H1 (cell line): ENCODE measurements around the gene CIRBP. TPM values are rescaled to one million over a fixed set of nuclear protein-coding genes. Genes with fewer than 3 reads are reported as not detected.

ENCODE experiments used
- CTCF ChIA-PET: fragments of 300-600 bp; sonication (Branson Sonifier 250); formaldehyde crosslinking; loops from one replicate; lab custom pipeline; 2021; ENCODE audit not compliant: partially characterized antibody; lab: Charles Lee
- POLR2A ChIA-PET: fragments of 300-600 bp; sonication (Branson Sonifier 250); formaldehyde crosslinking; loops from one replicate; lab custom pipeline; 2021; ENCODE audit warnings: inconsistent platforms; ENCODE audit not compliant: partially characterized antibody; lab: Charles Lee
- DNase-seq, 2 experiments: peaks; one replicate each; pipeline versions ENCODE4 v3.0.0 to v3.0.0-alpha.2; 2010 to 2022; ENCODE audit warnings: low spot score in 2 of 2, low read depth in 1 of 2, mixed read lengths in 1 of 2
- FAIRE-seq: peaks from 2 replicates; lab custom pipeline; 2011; peaks lifted over from hg19 to GRCh38; lab: Jason Lieb, UNC
- H2AFZ ChIP-seq: 2 replicates; pipeline ENCODE4 v1.8.1; 2012; ENCODE audit warnings: low read length, inconsistent platforms
- H2AK5ac ChIP-seq: 2 replicates; pipeline ENCODE4 v1.6.1; 2013; ENCODE audit warnings: low read depth, low read length
- H2BK120ac ChIP-seq: replicated peaks from 2 replicates; pipeline ENCODE3; 2013; ENCODE audit warnings: low read depth, low read length, inconsistent platforms
- H2BK12ac ChIP-seq: 2 replicates; pipeline ENCODE4 v1.6.1; 2013; ENCODE audit warnings: low read depth, low read length
- H2BK15ac ChIP-seq: 2 replicates; pipeline ENCODE4 v1.6.1; 2013; ENCODE audit warnings: low read length
- H2BK20ac ChIP-seq: 2 replicates; pipeline ENCODE4 v1.6.1; 2013; ENCODE audit warnings: low read length
- H2BK5ac ChIP-seq: 2 replicates; pipeline ENCODE4 v1.6.1; 2013; ENCODE audit warnings: low read depth, low read length
- H3K14ac ChIP-seq: 2 replicates; pipeline ENCODE4 v1.6.1; 2013; ENCODE audit warnings: inconsistent platforms; ENCODE audit not compliant: insufficient read length
- H3K18ac ChIP-seq: 2 replicates; pipeline ENCODE4 v1.6.1; 2013; ENCODE audit warnings: low read length; ENCODE audit errors: extremely low read depth
- H3K23ac ChIP-seq: 2 replicates; pipeline ENCODE4 v1.6.1; 2013; ENCODE audit warnings: inconsistent platforms; ENCODE audit not compliant: insufficient read length
- H3K23me2 ChIP-seq: 2 replicates; pipeline ENCODE4 v1.6.1; 2013; ENCODE audit warnings: low read depth, low read length
- H3K27ac ChIP-seq: 2 replicates; pipeline ENCODE4 v1.6.1; 2011; ENCODE audit warnings: low read depth, low read length, inconsistent platforms
- H3K27me3 ChIP-seq, 4 experiments: replicated peaks in 1 of 4; 1 replicate in 1 of 4; 2 replicates in 3 of 4; pipeline versions ENCODE4 v1.6.1 to v1.8.1; 2011 to 2013; ENCODE audit warnings: low read length in 3 of 4, mild to moderate bottlenecking in 3 of 4, inconsistent platforms in 2 of 4, mixed read lengths in 2 of 4, moderate library complexity in 1 of 4; ENCODE audit not compliant: control insufficient read depth in 3 of 4, insufficient read depth in 3 of 4; ENCODE audit errors: extremely low read depth in 1 of 4
- H3K36me3 ChIP-seq, 4 experiments: 2 replicates each; pipeline versions ENCODE4 v1.6.1 to v1.8.1; 2011 to 2013; ENCODE audit warnings: mild to moderate bottlenecking in 4 of 4, low read length in 3 of 4, moderate library complexity in 2 of 4, control low read depth in 1 of 4, inconsistent platforms in 1 of 4; ENCODE audit not compliant: insufficient read depth in 4 of 4, control insufficient read depth in 2 of 4
- H3K4ac ChIP-seq: replicated peaks from 2 replicates; pipeline ENCODE3; 2013; ENCODE audit warnings: low read length, low read depth, mixed read lengths, inconsistent platforms; ENCODE audit not compliant: insufficient read length
- H3K4me1 ChIP-seq, 4 experiments: replicated peaks in 1 of 4; 1 replicate in 1 of 4; 2 replicates in 3 of 4; pipeline versions ENCODE4 v1.6.1 to v1.8.1; 2011 to 2013; ENCODE audit warnings: low read length in 3 of 4, inconsistent platforms in 2 of 4, mixed read lengths in 1 of 4; ENCODE audit not compliant: insufficient read depth in 4 of 4, control insufficient read depth in 3 of 4
- H3K4me2 ChIP-seq, 2 experiments: 2 replicates each; pipeline versions ENCODE4 v1.6.1 to v1.8.1; 2011 to 2013; ENCODE audit warnings: low read depth in 2 of 2, low read length in 2 of 2, control low read depth in 1 of 2, inconsistent platforms in 1 of 2, mild to moderate bottlenecking in 1 of 2; ENCODE audit not compliant: insufficient read depth in 1 of 2
- H3K4me3 ChIP-seq, 4 experiments: fragments of 200-600, 300-600 bp in 1 of 4; sonication (generic), shearing (Covaris generic), sonication (Bioruptor Twin) in 1 of 4; 2 replicates each; pipeline versions ENCODE4 v1.5.1 to v1.8.1; 2011 to 2016; ENCODE audit warnings: low read length in 4 of 4, low read depth in 3 of 4, control low read depth in 2 of 4, inconsistent platforms in 2 of 4, mild to moderate bottlenecking in 2 of 4, mixed read lengths in 1 of 4, moderate library complexity in 1 of 4; ENCODE audit not compliant: insufficient read depth in 2 of 4; ENCODE audit errors: extremely low read depth in 1 of 4
- H3K56ac ChIP-seq: replicated peaks from 2 replicates; pipeline ENCODE3; 2013; ENCODE audit warnings: low read depth, mild to moderate bottlenecking, mixed read lengths, low read length, inconsistent platforms; ENCODE audit not compliant: insufficient read length
- H3K79me1 ChIP-seq: 2 replicates; pipeline ENCODE4 v1.6.1; 2013; ENCODE audit warnings: low read depth, low read length, control low read depth
- H3K79me2 ChIP-seq, 2 experiments: 2 replicates each; pipeline versions ENCODE4 v1.6.1 to v1.8.1; 2012 to 2013; ENCODE audit warnings: low read length in 2 of 2, mild to moderate bottlenecking in 2 of 2, inconsistent platforms in 1 of 2; ENCODE audit not compliant: insufficient read depth in 2 of 2, control insufficient read depth in 1 of 2
- H3K9ac ChIP-seq, 4 experiments: replicated peaks in 1 of 4; 1 replicate in 1 of 4; 2 replicates in 3 of 4; pipeline versions ENCODE4 v1.6.1 to v1.8.1; 2011 to 2013; ENCODE audit warnings: low read depth in 3 of 4, low read length in 3 of 4, control low read depth in 2 of 4, mild to moderate bottlenecking in 2 of 4, moderate library complexity in 2 of 4, inconsistent platforms in 1 of 4; ENCODE audit errors: extremely low read depth in 1 of 4
- H3K9me3 ChIP-seq, 2 experiments: 2 replicates each; pipeline versions ENCODE4 v1.6.1 to v1.8.1; 2012 to 2013; ENCODE audit warnings: mild to moderate bottlenecking in 2 of 2, moderate library complexity in 2 of 2, control low read depth in 1 of 2, inconsistent platforms in 1 of 2, low read depth in 1 of 2, low read length in 1 of 2, mixed read lengths in 1 of 2; ENCODE audit not compliant: insufficient read depth in 2 of 2
- H4K20me1 ChIP-seq, 2 experiments: replicated peaks in 1 of 2; 2 replicates each; pipeline versions ENCODE3 to v1.8.1; 2011 to 2013; ENCODE audit warnings: inconsistent platforms in 2 of 2, low read length in 2 of 2, mild to moderate bottlenecking in 1 of 2; ENCODE audit not compliant: insufficient read depth in 2 of 2, control insufficient read depth in 1 of 2
- H4K5ac ChIP-seq: 2 replicates; pipeline ENCODE4 v1.6.1; 2013; ENCODE audit warnings: low read length, low read depth, mixed read lengths, inconsistent platforms; ENCODE audit not compliant: insufficient read length
- H4K8ac ChIP-seq: 2 replicates; pipeline ENCODE4 v1.8.0; 2013; ENCODE audit warnings: mild to moderate bottlenecking, moderate library complexity, low read length, inconsistent platforms; ENCODE audit not compliant: insufficient read depth; ENCODE audit errors: extremely low read depth
- H4K91ac ChIP-seq: replicated peaks from 2 replicates; pipeline ENCODE3; 2013; ENCODE audit warnings: low read length, mixed read lengths, inconsistent platforms; ENCODE audit not compliant: insufficient read length
- CBX8 ChIP-seq: fragments of 300-800, 300-1000 bp; sonication (generic); IDR thresholded peaks from 2 replicates; pipeline ENCODE4 v1.7.1; 2016; ENCODE audit warnings: low read depth, low read length, borderline replicate concordance
- POLR2A ChIP-seq, 2 experiments: IDR thresholded peaks; 1 replicate in 1 of 2; 2 replicates in 1 of 2; pipeline ENCODE4 v1.6.1; 2011; ENCODE audit warnings: low read depth in 2 of 2, low read length in 2 of 2, mild to moderate bottlenecking in 2 of 2; ENCODE audit errors: control extremely low read depth in 1 of 2
- WGBS, 2 experiments: shearing (Covaris generic) in 1 of 2; methylation state at CpG; one replicate each; pipeline versions ENCODE4 v1.1.6 to v1.1.7; 2013 to 2015; ENCODE audit warnings: low lambda C conversion rate in 2 of 2, mixed read lengths in 2 of 2, inconsistent platforms in 1 of 2, low coverage in 1 of 2, missing lambda C conversion rate in 1 of 2; ENCODE audit not compliant: insufficient replicate concordance in 2 of 2, insufficient coverage in 1 of 2, insufficient read length in 1 of 2; ENCODE audit errors: extremely low coverage in 1 of 2, missing lambda C conversion rate in 1 of 2; 5-methylcytosine and 5-hydroxymethylcytosine counted together
- polyA plus RNA-seq, 7 experiments: library from polyadenylated mRNA; depleted of rRNA in 3 of 7; stranded (reverse) in 5 of 7; unstranded in 2 of 7; fragments of >200 nt in 5 of 7; fragments of 200-250 nt in 2 of 7; gene quantifications; 1 replicate in 5 of 7; 2 replicates in 1 of 7; 4 replicates in 1 of 7; pipeline versions ENCODE4 v1.2.1 to v1.2.3, GENCODE V29; 2011 to 2013; ENCODE audit warnings: missing spikeins in 2 of 7, mixed read lengths in 2 of 7
- total RNA-seq: library from RNA; stranded (reverse); fragmentation: NEBNext Ultra II Directional; extraction: Animal tissue kit (Norgen Biotek cat#: 25700); gene quantifications from 2 replicates; pipeline ENCODE4 v1.2.1, GENCODE V29; 2021
- TF ChIP-seq, protein P1 (sequence below), 3 experiments: IDR thresholded peaks; 1 replicate in 2 of 3; 2 replicates in 1 of 3; pipeline versions ENCODE4 v1.5.1 to v1.6.1; 2011; ENCODE audit warnings: low read length in 3 of 3, mild to moderate bottlenecking in 3 of 3, inconsistent platforms in 2 of 3, low read depth in 1 of 3, moderate library complexity in 1 of 3; ENCODE audit not compliant: insufficient read depth in 1 of 3; ENCODE audit errors: control extremely low read depth in 1 of 3

Gene CIRBP
- total and polyA plus RNA-seq, 2 of the 8 experiments (the other 6 are each of a cell fraction or from before 2014, with no cell fraction given): 175 to 199 TPM

DNA sequence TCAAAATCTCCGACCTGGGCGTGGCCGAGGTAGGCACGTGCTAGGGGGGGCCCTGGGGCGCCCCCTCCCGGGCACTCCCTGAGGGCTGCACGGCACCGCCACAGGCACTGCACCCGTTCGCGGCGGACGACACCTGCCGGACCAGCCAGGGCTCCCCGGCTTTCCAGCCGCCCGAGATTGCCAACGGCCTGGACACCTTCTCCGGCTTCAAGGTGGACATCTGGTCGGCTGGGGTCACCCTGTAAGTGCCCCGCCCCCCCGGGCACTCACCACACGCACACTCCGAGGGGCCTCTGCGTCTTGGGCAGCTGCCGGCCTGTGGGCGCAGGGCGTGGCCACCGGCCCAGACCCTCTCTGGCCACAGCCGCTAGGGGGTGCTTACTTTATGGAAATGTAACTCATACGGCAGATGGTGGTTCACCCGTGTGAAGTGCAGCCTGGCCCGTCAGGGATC is 48.6 kb upstream of the CIRBP start:
- H3K36me3 ChIP-seq: peaks cover 0 to 31% (median 0%) of the 10 kb centered on the region in 4 experiments; a peak in 3 of 8 replicates
- H3K4ac ChIP-seq: no peak overlapping the region
- H3K4me3 ChIP-seq: no peak overlapping the region
- H3K9ac ChIP-seq: no peak overlapping the region
- no peak overlapping the region for H2AK5ac ChIP-seq
- H3K27ac ChIP-seq: no peak overlapping the region
- H2BK20ac ChIP-seq: no peak overlapping the region
- peak in 1 of 2 experiments; percentile 67 for DNase-seq
- WGBS, 2 experiments: 92% methylated on average over 30 of the region's 33 CpGs; no CpG with 5 or more reads in 1 of the 2 experiments
- ChIA-PET POLR2A (interaction anchor here (0.9 to 2.0 kb wide), 8 partner anchors 9 to 212 kb away, joined by 3 to 8 read pairs (median 4); no protein-coding TSS in a partner anchor), CTCF (interaction anchor here (0.7 to 9.0 kb wide), 25 partner anchors 8 to 265 kb away, joined by 3 to 56 read pairs (median 5); partner anchors contain the start of gene ATP5F1D)
- H4K91ac ChIP-seq: no peak overlapping the region
- H2BK5ac ChIP-seq: no peak overlapping the region
- peaks cover 0 to 2% (median 2%) of the 10 kb centered on the region in 4 experiments; a peak in 3 of 7 replicates for H3K4me1 ChIP-seq
- H2BK15ac ChIP-seq: no peak overlapping the region
- H3K9me3 ChIP-seq: no peaks in the 10 kb centered on the region
- no peak overlapping the region for H3K56ac ChIP-seq
- no peak overlapping the region for H3K23ac ChIP-seq
- H3K18ac ChIP-seq: no peak overlapping the region
- H3K79me1 ChIP-seq: peaks cover 7% of the 10 kb centered on the region
- no peak overlapping the region for H3K4me2 ChIP-seq
- H2BK12ac ChIP-seq: no peak overlapping the region
- H4K5ac ChIP-seq: no peak overlapping the region
- no peaks in the 10 kb centered on the region for H3K27me3 ChIP-seq
- TF ChIP-seq POLR2A (IDR thresholded peaks at IDR 0.05; ENCODE audit: control extremely low read depth in 1 of 2, low read depth in 2 of 2, low read length in 2 of 2): no peak
- TF ChIP-seq, protein P1, sequence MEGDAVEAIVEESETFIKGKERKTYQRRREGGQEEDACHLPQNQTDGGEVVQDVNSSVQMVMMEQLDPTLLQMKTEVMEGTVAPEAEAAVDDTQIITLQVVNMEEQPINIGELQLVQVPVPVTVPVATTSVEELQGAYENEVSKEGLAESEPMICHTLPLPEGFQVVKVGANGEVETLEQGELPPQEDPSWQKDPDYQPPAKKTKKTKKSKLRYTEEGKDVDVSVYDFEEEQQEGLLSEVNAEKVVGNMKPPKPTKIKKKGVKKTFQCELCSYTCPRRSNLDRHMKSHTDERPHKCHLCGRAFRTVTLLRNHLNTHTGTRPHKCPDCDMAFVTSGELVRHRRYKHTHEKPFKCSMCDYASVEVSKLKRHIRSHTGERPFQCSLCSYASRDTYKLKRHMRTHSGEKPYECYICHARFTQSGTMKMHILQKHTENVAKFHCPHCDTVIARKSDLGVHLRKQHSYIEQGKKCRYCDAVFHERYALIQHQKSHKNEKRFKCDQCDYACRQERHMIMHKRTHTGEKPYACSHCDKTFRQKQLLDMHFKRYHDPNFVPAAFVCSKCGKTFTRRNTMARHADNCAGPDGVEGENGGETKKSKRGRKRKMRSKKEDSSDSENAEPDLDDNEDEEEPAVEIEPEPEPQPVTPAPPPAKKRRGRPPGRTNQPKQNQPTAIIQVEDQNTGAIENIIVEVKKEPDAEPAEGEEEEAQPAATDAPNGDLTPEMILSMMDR (IDR thresholded peaks at IDR 0.05; ENCODE audit: control extremely low read depth in 1 of 3, insufficient read depth in 1 of 3, low read depth in 1 of 3, low read length in 3 of 3): peak in 2 of 3 experiments; percentile 24 to 33; a peak in 1 of 4 replicates
- TF ChIP-seq CBX8: no peak
- H3K79me2 ChIP-seq: peaks cover 0 to 30% of the 10 kb centered on the region in 2 experiments; a peak in 3 of 4 replicates
- peaks cover 26 to 37% of the 10 kb centered on the region in 2 experiments for H4K20me1 ChIP-seq
- no peak overlapping the region for H2BK120ac ChIP-seq
- H3K23me2 ChIP-seq: no peaks in the 10 kb centered on the region
- H3K14ac ChIP-seq: no peak overlapping the region
- FAIRE-seq: no peak
- no peak overlapping the region; the same call in 1 of the 2 replicates for H4K8ac ChIP-seq
- H2AFZ ChIP-seq: no peak overlapping the region
